Psoas muscle (tissue), 8 donors: Measurements from ENCODE around the gene CABP2. TPM values are rescaled to one million over a fixed set of nuclear protein-coding genes. Genes with fewer than 3 reads are reported as not detected.

Source experiments
- ATAC-seq, 4 donors: fragments of 200-7000 bp; cut with Tn5 transposase; one replicate each; pipeline ENCODE4 v1.9.1; 2020; ENCODE audit warnings: moderate library complexity in 3 of 4, mild to moderate bottlenecking in 2 of 4
- DNase-seq, 2 donors: peaks; one replicate each; pipeline ENCODE4 v3.0.0-alpha.2; 2020
- H3K27ac ChIP-seq: fragments of 200-600 bp; one replicate; pipeline ENCODE4 v1.8.0; 2022
- H3K27me3 ChIP-seq, 3 donors: fragments of 200-600 bp in 1 of 3; one replicate each; pipeline versions ENCODE4 v1.6.1 to v1.8.0; 2013 to 2022; ENCODE audit warnings: low read length in 2 of 3, mild to moderate bottlenecking in 2 of 3, moderate library complexity in 1 of 3; ENCODE audit not compliant: insufficient read depth in 3 of 3
- H3K36me3 ChIP-seq, 2 donors: fragments of 200-600 bp in 1 of 2; one replicate each; pipeline versions ENCODE4 v1.6.1 to v1.8.0; 2013 to 2022; ENCODE audit warnings: low read depth in 1 of 2, mild to moderate bottlenecking in 1 of 2, moderate library complexity in 1 of 2; ENCODE audit not compliant: insufficient read depth in 1 of 2
- H3K4me1 ChIP-seq: fragments of 200-600 bp; one replicate; pipeline ENCODE4 v1.8.0; 2022
- H3K4me3 ChIP-seq: fragments of 200-600 bp; one replicate; pipeline ENCODE4 v1.8.0; 2022; ENCODE audit warnings: mild to moderate bottlenecking
- H3K9me3 ChIP-seq: fragments of 200-600 bp; one replicate; pipeline ENCODE4 v1.8.0; 2022
- CTCF ChIP-seq: fragments of 200-600 bp; IDR thresholded peaks from one replicate; pipeline ENCODE4 v1.8.0; 2022; ENCODE audit warnings: antibody characterized with exemption
- WGBS, 3 donors: extraction: QIAGEN DNeasy Blood & Tissue Kit; methylation state at CpG; one replicate each; pipeline versions ENCODE4 v1.1.6 to v1.1.7; 2013; 5-methylcytosine and 5-hydroxymethylcytosine counted together
- intact Hi-C, 2 donors: fragments of 100-400 bp; cut with DNase I; formaldehyde crosslinking; loops; one replicate each; pipeline versions ENCODE4 v1.11.0 to v1.14.2; 2022
- polyA plus RNA-seq, 3 donors: library from polyadenylated mRNA; stranded (reverse); fragments of 200-250 nt; gene quantifications; one replicate each; pipeline ENCODE4 v1.2.3, GENCODE V29; 2013
- total RNA-seq, 4 donors: library from RNA; stranded (reverse); fragmentation: NEBNext Ultra II Directional in 2 of 4; extraction: Animal tissue kit (Norgen Biotek cat#: 25700) in 2 of 4; gene quantifications; one replicate each; pipeline versions ENCODE4 v1.2.1 to v1.2.4, GENCODE V29; 2021 to 2023
- donor health status: healthy with polysubstance abuse.
- donor health status: DM: no; HTN: no; CAD: no; lungs with moderate emphysema.
- donor health status: Bipolar disorder and iron deficiency.
- donor health status: healthy.
- donor health status: DM: yes; HTN: yes; CAD: no.
- donor health status: DM: no; HTN: no; CAD: no.
- donor health status: DM: no; HTN: no; CAD: no.
- donor health status: DM: yes; HTN: yes; CAD: no.

CABP2 gene
- total and polyA plus RNA-seq, 7 donors, result not detected

- no peaks in the 10 kb centered on the region for H3K27me3 ChIP-seq
- ATAC-seq (no peak), DNase-seq (no peak)
- H3K27ac ChIP-seq, result no peak overlapping the region
- TF ChIP-seq CTCF, result no peak
- intact Hi-C loops, result no loop called here
- H3K36me3 ChIP-seq, result no peaks in the 10 kb centered on the region
- H3K4me1 ChIP-seq, result no peaks in the 10 kb centered on the region
- 36 to 39% (median 37%) methylated on average over 4 of the region's 4 CpGs for WGBS, 3 donors
- no peaks in the 10 kb centered on the region for H3K9me3 ChIP-seq
- no peak overlapping the region for H3K4me3 ChIP-seq
These were observed 10.9 kb upstream of the CABP2 start for GRCh38 chr11:67534070-67534679.

- no peak for DNase-seq
- TF ChIP-seq CTCF, result no peak
- H3K9me3 ChIP-seq, result no peaks in the 10 kb centered on the region
- intact Hi-C loops, result no loop called here
- no peaks in the 10 kb centered on the region for H3K27me3 ChIP-seq
- H3K4me3 ChIP-seq, result no peak overlapping the region
- H3K4me1 ChIP-seq, result no peaks in the 10 kb centered on the region
- no peak overlapping the region for H3K27ac ChIP-seq
- no peaks in the 10 kb centered on the region for H3K36me3 ChIP-seq
- no peak for ATAC-seq
- WGBS, 3 donors, result 90 to 93% (median 92%) methylated on average over 2 of the region's 2 CpGs
These were observed 9.6 kb upstream of the CABP2 start for GRCh38 chr11:67532889-67533288.

GRCh38 chr11:67530282-67530592, 7.0 kb upstream of the CABP2 start:
- H3K9me3 ChIP-seq, result no peaks in the 10 kb centered on the region
- no peaks in the 10 kb centered on the region for H3K36me3 ChIP-seq
- no peaks in the 10 kb centered on the region for H3K4me1 ChIP-seq
- no peak for DNase-seq
- H3K27ac ChIP-seq, result no peak overlapping the region
- ATAC-seq, result no peak
- intact Hi-C loops, result no loop called here
- WGBS, 3 donors, result 47 to 53% (median 50%) methylated on average over 5 of the region's 5 CpGs
- H3K4me3 ChIP-seq, result no peak overlapping the region
- TF ChIP-seq CTCF, result no peak
- H3K27me3 ChIP-seq, result no peaks in the 10 kb centered on the region

- H3K4me1 ChIP-seq, result no peaks in the 10 kb centered on the region
- intact Hi-C loops, result no loop called here
These were observed 5.1 kb upstream of the CABP2 start for GRCh38 chr11:67528376-67528775.

More at GRCh38 chr11:67528376-67528775, 5.1 kb upstream of the CABP2 start:
- WGBS, 3 donors, result 88 to 93% (median 89%) methylated on average over 4 of the region's 4 CpGs
- DNase-seq, result no peak
- no peak for TF ChIP-seq CTCF
- Histone ChIP-seq H3K4me3 (no peak overlapping the region), H3K9me3 (no peaks in the 10 kb centered on the region), H3K36me3 (no peaks in the 10 kb centered on the region), H3K27ac (no peak overlapping the region), H3K27me3 (peaks cover 0 to 9% (median 9%) of the 10 kb centered on the region in 3 donors)
- ATAC-seq, result no peak
